H9 (cell line): Measurements from ENCODE around the gene UNK. TPM values are rescaled to one million over a fixed set of nuclear protein-coding genes. Genes with fewer than 3 reads are reported as not detected.
A peak's percentile ranks its signal among the peaks of the same experiment; 100 is the strongest.

Source experiments
- DNase-seq: peaks from one replicate; pipeline ENCODE4 v3.0.0-alpha.2; 2017
- H2AFZ ChIP-seq: one replicate; pipeline ENCODE4 v1.6.1; 2013; ENCODE audit warnings: mild to moderate bottlenecking, low read length, control low read depth, moderate library complexity
- H2AK5ac ChIP-seq: 2 replicates; pipeline ENCODE4 v1.6.1; 2013; ENCODE audit warnings: low read length, control low read depth, mixed read lengths; ENCODE audit not compliant: insufficient read length
- H2BK120ac ChIP-seq: one replicate; pipeline ENCODE4 v1.6.1; 2013; ENCODE audit warnings: low read depth, mild to moderate bottlenecking, low read length, control low read depth, inconsistent platforms; ENCODE audit not compliant: poor library complexity, severe bottlenecking
- H2BK12ac ChIP-seq: 2 replicates; pipeline ENCODE4 v1.6.1; 2013; ENCODE audit warnings: low read length, control low read depth, mixed read lengths, low read depth; ENCODE audit not compliant: insufficient read length
- H2BK15ac ChIP-seq: 2 replicates; pipeline ENCODE4 v1.6.1; 2013; ENCODE audit warnings: low read depth, low read length, control low read depth
- H2BK20ac ChIP-seq: one replicate; pipeline ENCODE4 v1.6.1; 2013; ENCODE audit warnings: low read depth, mild to moderate bottlenecking, low read length, control low read depth, inconsistent platforms; ENCODE audit not compliant: poor library complexity, severe bottlenecking
- H2BK5ac ChIP-seq: 2 replicates; pipeline ENCODE4 v1.6.1; 2013; ENCODE audit warnings: low read length, control low read depth, mixed read lengths; ENCODE audit not compliant: insufficient read length
- H3K14ac ChIP-seq: 2 replicates; pipeline ENCODE4 v1.6.1; 2013; ENCODE audit warnings: low read length, control low read depth; ENCODE audit not compliant: insufficient read depth
- H3K18ac ChIP-seq: 2 replicates; pipeline ENCODE4 v1.6.1; 2013; ENCODE audit warnings: low read depth, mild to moderate bottlenecking, mixed read lengths, low read length, control low read depth; ENCODE audit not compliant: insufficient read length
- H3K23ac ChIP-seq: 2 replicates; pipeline ENCODE4 v1.6.1; 2013; ENCODE audit warnings: low read length, control low read depth, mixed read lengths, low read depth; ENCODE audit not compliant: insufficient read length
- H3K23me2 ChIP-seq: 2 replicates; pipeline ENCODE4 v1.6.1; 2013; ENCODE audit warnings: low read depth, mild to moderate bottlenecking, mixed read lengths, low read length, control low read depth; ENCODE audit not compliant: insufficient read length, poor library complexity, severe bottlenecking
- H3K27ac ChIP-seq: 2 replicates; pipeline ENCODE4 v1.5.1; 2013; ENCODE audit warnings: low read length, control low read depth, mixed read lengths, low read depth; ENCODE audit not compliant: insufficient read length
- H3K27me3 ChIP-seq: 2 replicates; pipeline ENCODE4 v1.6.1; 2013; ENCODE audit warnings: low read length, control low read depth, inconsistent platforms; ENCODE audit not compliant: insufficient read depth
- H3K4ac ChIP-seq: 2 replicates; pipeline ENCODE4 v1.6.1; 2013; ENCODE audit warnings: low read depth, mild to moderate bottlenecking, control low read depth, inconsistent platforms, low read length, moderate library complexity
- H3K4me1 ChIP-seq: 2 replicates; pipeline ENCODE4 v1.6.1; 2013; ENCODE audit warnings: low read length, control low read depth, inconsistent platforms; ENCODE audit not compliant: insufficient read depth
- H3K4me2 ChIP-seq: 2 replicates; pipeline ENCODE4 v1.6.1; 2013; ENCODE audit warnings: low read length, control low read depth, mixed read lengths; ENCODE audit not compliant: insufficient read length, insufficient read depth
- H3K56ac ChIP-seq: 2 replicates; pipeline ENCODE4 v1.6.1; 2013; ENCODE audit warnings: low read depth, mild to moderate bottlenecking, mixed read lengths, low read length, control low read depth; ENCODE audit not compliant: insufficient read length
- H3K79me1 ChIP-seq: 2 replicates; pipeline ENCODE4 v1.6.1; 2013; ENCODE audit warnings: low read depth, mild to moderate bottlenecking, moderate library complexity, low read length, control low read depth, inconsistent platforms; ENCODE audit not compliant: insufficient read depth, poor library complexity, severe bottlenecking
- H3K79me2 ChIP-seq: 2 replicates; pipeline ENCODE4 v1.6.1; 2013; ENCODE audit warnings: low read length, control low read depth, inconsistent platforms; ENCODE audit not compliant: insufficient read depth
- H3K9ac ChIP-seq: 2 replicates; pipeline ENCODE4 v1.6.1; 2013; ENCODE audit warnings: low read length, control low read depth, mixed read lengths; ENCODE audit not compliant: insufficient read length; ENCODE audit errors: extremely low read depth
- H3K9me3 ChIP-seq: one replicate; pipeline ENCODE4 v1.6.1; 2013; ENCODE audit warnings: low read depth, low read length, inconsistent platforms; ENCODE audit not compliant: control insufficient read depth
- H3T11ph ChIP-seq: one replicate; pipeline ENCODE4 v1.6.1; 2013; ENCODE audit warnings: mild to moderate bottlenecking, low read length, control low read depth, inconsistent platforms
- H4K20me1 ChIP-seq: one replicate; pipeline ENCODE4 v1.6.1; 2013; ENCODE audit not compliant: control insufficient read depth, insufficient read length, insufficient read depth
- H4K5ac ChIP-seq: 2 replicates; pipeline ENCODE4 v1.6.1; 2013; ENCODE audit warnings: low read depth, mild to moderate bottlenecking, mixed read lengths, low read length, control low read depth; ENCODE audit not compliant: insufficient read length
- H4K8ac ChIP-seq: replicated peaks from 2 replicates; pipeline ENCODE4 v1.6.1; 2013; ENCODE audit warnings: low read length, control low read depth, mixed read lengths, low read depth; ENCODE audit not compliant: insufficient read length
- H4K91ac ChIP-seq: 2 replicates; pipeline ENCODE4 v1.6.1; 2013; ENCODE audit warnings: low read depth, mild to moderate bottlenecking, moderate library complexity, mixed read lengths, low read length, control low read depth; ENCODE audit not compliant: insufficient read length
- H3K27ac Mint-ChIP-seq, 3 experiments: 2 replicates in 2 of 3; 3 replicates in 1 of 3; pipeline ENCODE4 v1.8.0; 2020 to 2021; ENCODE audit warnings: mixed read lengths in 3 of 3, mild to moderate bottlenecking in 1 of 3, moderate library complexity in 1 of 3
- H3K27me3 Mint-ChIP-seq: 2 replicates; pipeline ENCODE4 v1.8.0; 2021; ENCODE audit warnings: low read depth, mild to moderate bottlenecking, moderate library complexity, mixed read lengths
- H3K36me3 Mint-ChIP-seq, 3 experiments: 2 replicates in 2 of 3; 3 replicates in 1 of 3; pipeline ENCODE4 v1.8.0; 2020 to 2021; ENCODE audit warnings: low read depth in 3 of 3, mixed read lengths in 3 of 3; ENCODE audit not compliant: insufficient read depth in 1 of 3
- H3K4me1 Mint-ChIP-seq, 2 experiments: 2 replicates each; pipeline ENCODE4 v1.8.0; 2020; ENCODE audit warnings: mixed read lengths in 2 of 2
- H3K4me3 Mint-ChIP-seq, 2 experiments: 2 replicates in 1 of 2; 3 replicates in 1 of 2; pipeline ENCODE4 v1.8.0; 2020 to 2021; ENCODE audit warnings: mild to moderate bottlenecking in 2 of 2, mixed read lengths in 2 of 2, moderate library complexity in 1 of 2
- H3K9me3 Mint-ChIP-seq, 2 experiments: 2 replicates in 1 of 2; 3 replicates in 1 of 2; pipeline ENCODE4 v1.8.0; 2020; ENCODE audit warnings: mild to moderate bottlenecking in 2 of 2, mixed read lengths in 2 of 2, moderate library complexity in 1 of 2
- WGBS: extraction: QIAGEN DNeasy Blood & Tissue Kit; methylation state at CpG from one replicate; pipeline ENCODE4 v1.1.7; 2013; ENCODE audit warnings: missing lambda C conversion rate, low lambda C conversion rate, mixed read lengths; ENCODE audit not compliant: insufficient read length; ENCODE audit errors: extremely low coverage; 5-methylcytosine and 5-hydroxymethylcytosine counted together
- total RNA-seq: library from RNA; stranded (reverse); gene quantifications from 2 replicates; pipeline ENCODE4 v1.2.1, GENCODE V29; 2021
- TF ChIP-seq, protein P1 (sequence below): fragments of 200-600 bp; sonication (generic); conservative IDR thresholded peaks from 3 replicates; pipeline ENCODE4 v1.8.0; 2021; ENCODE audit warnings: antibody characterized with exemption, mild to moderate bottlenecking

The UNK gene
- total RNA-seq, 1 experiment from 2014 or later = 36.4 TPM

DNA sequence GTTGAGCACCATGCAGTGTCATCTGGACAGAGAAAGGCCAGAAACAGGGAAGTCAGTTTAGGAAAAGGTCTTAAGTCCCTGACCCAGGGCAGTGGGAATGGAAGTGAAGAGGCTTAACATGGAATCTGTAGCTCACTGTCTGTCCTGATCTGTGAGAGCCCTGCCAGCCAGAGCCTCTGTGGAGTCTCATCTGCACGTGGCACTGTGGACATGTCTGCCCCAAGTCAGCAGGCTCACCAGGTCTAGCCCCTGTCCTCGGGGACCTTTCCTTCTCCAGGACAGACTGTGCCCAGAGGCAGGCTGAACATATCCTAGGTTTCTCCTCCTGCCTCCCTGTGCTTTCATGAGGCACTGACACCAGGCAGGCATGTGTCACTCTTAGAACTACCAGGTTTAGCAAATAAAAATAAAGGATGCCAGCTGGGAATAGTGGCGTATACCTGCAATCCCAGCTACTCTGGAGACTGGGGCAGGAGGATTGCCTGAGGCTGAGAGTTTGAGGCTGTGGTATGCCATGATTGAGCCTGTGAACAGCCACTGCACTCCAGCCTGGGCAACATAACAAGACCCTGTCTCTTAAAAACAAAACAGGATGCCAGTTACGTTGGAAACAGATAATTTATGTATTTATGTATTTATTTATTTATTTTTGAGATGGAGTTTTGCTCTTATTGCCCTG, 22.4 kb downstream of the UNK start:
- H3K79me1 ChIP-seq = peaks cover 3% of the 10 kb centered on the region
- no peak overlapping the region for H3K23ac ChIP-seq
- H3K18ac ChIP-seq = no peak overlapping the region
- no peak for DNase-seq
- no peak overlapping the region for H3K56ac ChIP-seq
- no peak overlapping the region for H4K8ac ChIP-seq
- H4K5ac ChIP-seq = no peak overlapping the region
- H3K27me3 Mint-ChIP-seq = no peaks in the 10 kb centered on the region
- no peak overlapping the region; the same call in 1 of the 2 replicates for H3K14ac ChIP-seq
- no peak overlapping the region for H2BK20ac ChIP-seq
- H2AK5ac ChIP-seq = no peak overlapping the region
- H3K4me3 Mint-ChIP-seq = no peak overlapping the region
- H2BK15ac ChIP-seq = no peak overlapping the region
- H3K27ac ChIP-seq = no peak overlapping the region
- no CpG with 5 or more reads among the region's 4 CpGs for WGBS
- H3K4me1 ChIP-seq = no peaks in the 10 kb centered on the region
- no peaks in the 10 kb centered on the region for H3K27me3 ChIP-seq
- H3K9me3 ChIP-seq = no peaks in the 10 kb centered on the region
- H3K4me1 Mint-ChIP-seq = no peaks in the 10 kb centered on the region
- no peaks in the 10 kb centered on the region for H3K9me3 Mint-ChIP-seq
- peak overlapping the region; percentile 31 for H3K9ac ChIP-seq
- no peak overlapping the region for H2AFZ ChIP-seq
- H3K4me2 ChIP-seq = no peak overlapping the region
- H3K27ac Mint-ChIP-seq = no peak overlapping the region
- peak overlapping the region; percentile 57 for H4K91ac ChIP-seq
- H3T11ph ChIP-seq = no peak overlapping the region
- no peaks in the 10 kb centered on the region for H3K23me2 ChIP-seq
- TF ChIP-seq, protein P1, sequence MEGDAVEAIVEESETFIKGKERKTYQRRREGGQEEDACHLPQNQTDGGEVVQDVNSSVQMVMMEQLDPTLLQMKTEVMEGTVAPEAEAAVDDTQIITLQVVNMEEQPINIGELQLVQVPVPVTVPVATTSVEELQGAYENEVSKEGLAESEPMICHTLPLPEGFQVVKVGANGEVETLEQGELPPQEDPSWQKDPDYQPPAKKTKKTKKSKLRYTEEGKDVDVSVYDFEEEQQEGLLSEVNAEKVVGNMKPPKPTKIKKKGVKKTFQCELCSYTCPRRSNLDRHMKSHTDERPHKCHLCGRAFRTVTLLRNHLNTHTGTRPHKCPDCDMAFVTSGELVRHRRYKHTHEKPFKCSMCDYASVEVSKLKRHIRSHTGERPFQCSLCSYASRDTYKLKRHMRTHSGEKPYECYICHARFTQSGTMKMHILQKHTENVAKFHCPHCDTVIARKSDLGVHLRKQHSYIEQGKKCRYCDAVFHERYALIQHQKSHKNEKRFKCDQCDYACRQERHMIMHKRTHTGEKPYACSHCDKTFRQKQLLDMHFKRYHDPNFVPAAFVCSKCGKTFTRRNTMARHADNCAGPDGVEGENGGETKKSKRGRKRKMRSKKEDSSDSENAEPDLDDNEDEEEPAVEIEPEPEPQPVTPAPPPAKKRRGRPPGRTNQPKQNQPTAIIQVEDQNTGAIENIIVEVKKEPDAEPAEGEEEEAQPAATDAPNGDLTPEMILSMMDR = no peak
- H4K20me1 ChIP-seq = no peaks in the 10 kb centered on the region
- H3K79me2 ChIP-seq = peaks cover 3% of the 10 kb centered on the region; the same call in 1 of the 2 replicates
- H3K36me3 Mint-ChIP-seq = peaks cover 0 to 18% (median 14%) of the 10 kb centered on the region in 3 experiments; a peak in 5 of 7 replicates
- H2BK120ac ChIP-seq = no peak overlapping the region
- no peak overlapping the region for H3K4ac ChIP-seq
- peak overlapping the region; percentile 41 for H2BK5ac ChIP-seq
- no peak overlapping the region for H2BK12ac ChIP-seq
